ENCODE results near the gene TEX50.
"Not testable (repeated sequence)": the region's sequence is repeated elsewhere in the genome, so short reads cannot be mapped to it uniquely, and the experiment has no call there.

TEX50 gene

GRCh38 chr1:173663159-173663558 lies 28.0 kb downstream of the TEX50 start:
- DNase-seq (ENCODE audit: low read depth), result no peak

- DNase-seq (ENCODE audit: low read depth), result peak; percentile 5
Observed at GRCh38 chr1:173666646-173667045, 31.5 kb downstream of the TEX50 start.

GRCh38 chr1:173669491-173669941 lies 34.4 kb downstream of the TEX50 start, which contains the start of gene ANKRD45:
ANKRD45 (minus strand) TSS chr1:173669851; CDS start chr1:173659418, 10,433 bp downstream.
- DNase-seq (ENCODE audit: low read depth), result peak; percentile 28

- DNase-seq (ENCODE audit: low read depth), result not testable (repeated sequence)
Observed at GRCh38 chr1:173674496-173674895, 39.4 kb downstream of the TEX50 start.

GRCh38 chr1:173680152-173680551 lies 45.0 kb downstream of the TEX50 start:
- DNase-seq (ENCODE audit: low read depth), result not testable (repeated sequence)

GRCh38 chr1:173682184-173682583 lies 47.0 kb downstream of the TEX50 start:
- no peak for DNase-seq (ENCODE audit: low read depth)

- DNase-seq (ENCODE audit: low read depth), result not testable (repeated sequence)
Observed at GRCh38 chr1:173683838-173684237, 48.7 kb downstream of the TEX50 start.

GRCh38 chr1:173685121-173685520 lies 50.0 kb downstream of the TEX50 start:
- not testable (repeated sequence) for DNase-seq (ENCODE audit: low read depth)

Data from iris pigment epithelial cell (primary cell).